Measurements from ENCODE around the gene SPAAR. TPM values are rescaled to one million over a fixed set of nuclear protein-coding genes. Genes with fewer than 3 reads are reported as not detected.
"Not testable (repeated sequence)": the region's sequence is repeated elsewhere in the genome, so short reads cannot be mapped to it uniquely, and the experiment has no call there.

Gene SPAAR, protein sequence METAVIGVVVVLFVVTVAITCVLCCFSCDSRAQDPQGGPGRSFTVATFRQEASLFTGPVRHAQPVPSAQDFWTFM
- 0.12 and 0.27 TPM in 2 replicates for total RNA-seq (2014; rRNA removed; shearing (Covaris generic))

DNA sequence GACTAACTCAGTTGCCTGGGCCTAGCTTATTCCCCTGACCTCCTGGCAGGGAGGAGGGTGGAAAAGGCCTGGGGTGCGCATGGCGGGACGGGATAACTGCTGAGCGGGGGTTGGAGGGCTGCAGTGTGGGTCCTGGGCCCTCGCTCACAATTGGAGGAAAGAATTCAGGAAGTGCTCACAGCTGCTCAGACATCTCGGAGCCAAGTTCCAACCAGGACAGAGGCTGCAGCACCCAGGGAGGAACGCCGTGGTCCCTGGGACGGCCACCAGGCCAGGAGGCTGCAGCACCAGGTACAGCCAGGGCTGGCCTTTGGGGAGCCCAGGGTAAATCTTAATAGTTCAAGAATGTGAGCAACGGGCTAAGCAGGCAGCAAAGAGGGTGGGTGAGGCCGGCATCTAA is at the start of gene SPAAR:
SPAAR (plus strand) TSS at position 217 of the 400 bp plus-strand sequence. CDS start 974 bp downstream, outside the sequence.
- no peak for DNase-seq (ENCODE audit: low spot score)

DNA sequence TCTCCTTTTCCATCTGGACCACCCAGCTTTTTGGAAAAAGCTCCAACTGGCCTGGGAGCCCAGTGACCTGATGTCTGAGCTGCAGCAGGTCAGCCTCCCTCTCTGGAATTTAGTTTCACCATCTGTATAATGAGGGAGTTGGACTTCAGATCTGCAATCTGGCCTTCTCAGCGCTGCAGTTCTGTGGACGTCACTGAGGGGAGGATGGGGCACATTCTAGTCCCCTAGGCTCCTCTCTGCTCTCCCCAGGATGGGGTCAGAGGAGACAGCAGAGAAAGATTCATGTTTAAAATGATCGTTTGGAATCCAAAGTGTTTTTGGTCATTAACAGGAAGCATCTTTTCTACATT is 49.3 kb upstream of the SPAAR start:
- DNase-seq (ENCODE audit: low spot score): no peak

DNA sequence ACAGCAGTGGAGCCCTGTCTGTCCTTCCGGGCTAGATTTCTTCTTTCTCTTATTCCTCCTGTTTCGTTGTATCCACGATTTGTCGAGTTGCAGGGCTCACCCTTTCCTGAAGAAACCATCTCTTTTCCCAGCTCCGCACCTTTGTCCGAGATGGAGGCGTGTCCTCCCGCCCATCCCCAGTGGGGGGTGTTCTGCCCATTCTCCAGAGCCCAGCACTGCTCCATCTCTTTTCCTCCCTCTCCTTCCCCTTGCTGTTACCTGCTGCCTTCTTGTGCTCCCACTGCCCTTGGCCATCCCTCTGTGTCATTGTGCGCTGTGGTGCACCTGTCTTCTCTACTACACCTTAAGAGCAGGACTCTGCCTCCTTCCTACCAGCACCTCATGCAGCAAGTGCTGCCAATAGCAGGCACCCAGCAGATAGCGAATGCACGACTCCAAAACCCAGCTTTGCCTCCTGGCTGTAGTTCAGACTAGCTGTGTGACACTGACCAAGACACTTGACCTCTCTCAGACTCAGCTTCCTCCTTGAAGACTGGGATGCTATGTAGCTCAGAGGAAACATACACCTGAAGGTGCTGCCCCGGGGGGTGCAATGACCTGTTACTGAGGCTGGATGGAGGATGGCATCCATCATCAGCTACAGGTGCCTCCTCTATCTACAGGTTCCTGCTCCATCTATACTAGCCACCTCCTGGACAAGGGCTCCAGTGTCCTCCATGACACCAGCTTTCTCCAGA is 48.0 kb upstream of the SPAAR start:
- no peak for DNase-seq (ENCODE audit: low spot score)

- DNase-seq (ENCODE audit: low spot score): peak; percentile 4
Observed at GRCh38 chr9:35862328-35862727, 47.0 kb upstream of the SPAAR start.

- peak; percentile 4 for DNase-seq (ENCODE audit: low spot score)
Observed at GRCh38 chr9:35863583-35863982, 45.7 kb upstream of the SPAAR start.

- DNase-seq (ENCODE audit: low spot score): no peak
Observed at GRCh38 chr9:35864695-35865255, 44.5 kb upstream of the SPAAR start.

DNA sequence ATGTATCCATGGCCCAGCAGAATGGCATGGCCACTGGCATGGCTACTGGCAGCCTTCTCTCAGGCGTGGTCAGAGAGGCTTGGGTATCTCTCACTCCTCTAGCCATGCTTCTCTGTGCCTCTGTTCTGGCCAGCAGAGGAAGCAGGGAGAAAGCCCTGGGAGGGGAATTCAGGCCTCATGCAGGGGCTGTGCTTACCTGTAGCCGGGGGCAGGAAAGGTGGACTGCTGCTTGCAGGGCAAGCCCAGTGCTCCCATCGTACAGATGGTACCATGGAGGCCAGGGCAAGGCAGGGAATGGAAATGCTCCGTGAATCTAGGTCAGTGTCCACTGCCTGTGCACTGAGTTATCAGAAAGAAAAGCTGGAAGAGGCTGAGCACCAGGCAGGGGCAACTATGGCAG is 41.8 kb upstream of the SPAAR start:
- no peak for DNase-seq (ENCODE audit: low spot score)

- peak; percentile 2 for DNase-seq (ENCODE audit: low spot score)
Observed at GRCh38 chr9:35868933-35869332, 40.4 kb upstream of the SPAAR start.

- DNase-seq (ENCODE audit: low spot score): no peak
Observed at GRCh38 chr9:35869621-35870216, 39.6 kb upstream of the SPAAR start.

DNA sequence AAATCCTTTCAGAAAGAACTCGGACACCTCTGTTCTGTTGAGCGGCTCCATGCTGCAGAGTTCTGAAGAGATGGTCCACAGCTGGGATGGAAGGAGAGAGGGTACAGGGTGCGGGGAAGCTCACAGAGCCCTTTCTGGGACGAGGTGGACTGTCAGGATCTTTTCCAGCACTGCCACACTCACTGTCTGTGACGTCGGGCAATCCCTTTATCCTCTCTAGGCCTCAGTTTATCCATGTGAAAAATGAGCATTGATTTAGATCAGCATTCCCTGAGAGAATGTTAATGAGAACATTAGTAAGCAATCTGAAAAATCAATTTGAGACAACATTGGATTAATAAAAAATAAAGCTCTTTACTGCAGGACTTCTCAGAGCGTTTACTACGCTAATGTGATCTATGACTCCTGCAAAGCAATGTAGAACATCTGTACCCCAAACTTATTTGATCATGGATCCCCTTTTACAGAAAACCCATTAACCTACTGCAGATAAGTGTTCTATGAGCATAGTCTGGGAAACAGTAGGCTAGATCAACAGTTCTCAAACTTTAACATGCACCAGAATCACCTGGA is 38.9 kb upstream of the SPAAR start, which contains the start of gene OR13J1:
OR13J1 (minus strand) TSS at position 51 of the 573 bp plus-strand sequence; CDS start at position 51, 0 bp downstream.
- DNase-seq (ENCODE audit: low spot score): no peak

DNA sequence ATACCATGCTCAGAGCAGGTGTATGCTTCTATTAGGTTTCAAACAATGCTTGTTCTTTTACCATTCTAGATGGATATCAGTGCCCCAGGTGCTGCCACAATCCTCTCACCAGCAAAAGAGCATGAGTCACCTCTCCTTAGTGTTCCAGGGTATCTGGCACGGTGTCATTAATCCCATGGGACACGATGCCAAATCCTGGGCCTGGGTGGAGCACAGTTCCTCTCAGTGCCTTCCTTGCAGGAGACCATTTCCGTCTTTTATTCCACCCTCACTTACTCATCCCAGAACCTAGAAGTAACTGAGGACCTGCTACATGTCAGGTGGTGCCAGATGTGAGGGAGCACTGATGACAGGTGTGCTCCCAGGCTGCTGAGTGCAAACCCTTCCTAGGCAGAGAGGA is 37.7 kb upstream of the SPAAR start:
- DNase-seq (ENCODE audit: low spot score): no peak

- no peak for DNase-seq (ENCODE audit: low spot score)
Observed at GRCh38 chr9:35872505-35872904, 36.8 kb upstream of the SPAAR start.

DNA sequence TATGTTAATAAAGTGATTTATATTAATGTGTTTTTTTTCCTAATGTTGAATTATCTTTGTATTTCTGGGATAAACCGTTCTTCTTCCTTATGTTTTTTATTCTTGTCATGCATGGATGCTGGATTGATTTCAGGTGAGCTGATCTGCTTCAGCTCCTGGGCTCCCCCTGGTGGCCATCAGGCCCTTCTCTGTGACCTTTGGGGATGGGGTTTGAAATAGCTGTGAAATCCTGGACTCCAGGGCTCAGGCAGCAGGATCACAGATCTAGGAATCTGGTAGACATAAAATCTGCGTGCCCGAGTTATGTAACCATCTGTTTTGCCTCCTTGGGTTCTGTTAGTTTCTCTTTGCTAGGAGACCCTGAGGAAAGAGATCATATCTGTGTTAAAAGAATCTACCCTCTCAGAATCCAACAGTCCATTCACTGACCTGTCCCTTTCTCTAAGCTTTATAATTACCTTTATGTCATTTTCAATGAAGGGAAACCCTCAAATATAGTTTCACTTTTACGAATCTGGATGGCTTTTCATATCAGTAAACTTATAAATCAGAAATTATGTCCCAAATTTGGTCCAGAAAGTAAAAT is 26.9 kb upstream of the SPAAR start:
- DNase-seq (ENCODE audit: low spot score): peak; percentile 65

GRCh38 chr9:35882996-35883395 is 26.3 kb upstream of the SPAAR start:
- DNase-seq (ENCODE audit: low spot score): no peak

- DNase-seq (ENCODE audit: low spot score): not testable (repeated sequence)
Observed at GRCh38 chr9:35884908-35885307, 24.4 kb upstream of the SPAAR start.

DNA sequence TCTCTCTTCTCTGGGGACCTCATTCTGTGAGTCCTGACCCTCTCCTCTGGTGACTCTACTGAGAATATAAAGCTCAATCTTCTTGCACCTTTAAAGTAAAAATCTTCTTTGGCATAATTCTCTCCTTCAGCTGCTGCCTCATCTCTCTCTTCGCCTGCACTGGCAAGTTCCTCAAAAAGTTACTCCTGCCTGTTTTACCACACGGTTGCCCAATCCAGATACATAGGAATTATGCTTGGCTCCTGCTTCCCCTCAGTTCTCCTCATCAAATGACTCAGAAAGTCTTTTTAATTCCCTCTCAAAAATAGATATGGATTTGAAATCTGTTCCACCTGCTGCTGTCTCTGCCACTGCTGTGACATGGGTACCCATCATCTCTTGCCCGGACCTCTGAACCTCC is 17.6 kb upstream of the SPAAR start:
- no peak for DNase-seq (ENCODE audit: low spot score)

DNA sequence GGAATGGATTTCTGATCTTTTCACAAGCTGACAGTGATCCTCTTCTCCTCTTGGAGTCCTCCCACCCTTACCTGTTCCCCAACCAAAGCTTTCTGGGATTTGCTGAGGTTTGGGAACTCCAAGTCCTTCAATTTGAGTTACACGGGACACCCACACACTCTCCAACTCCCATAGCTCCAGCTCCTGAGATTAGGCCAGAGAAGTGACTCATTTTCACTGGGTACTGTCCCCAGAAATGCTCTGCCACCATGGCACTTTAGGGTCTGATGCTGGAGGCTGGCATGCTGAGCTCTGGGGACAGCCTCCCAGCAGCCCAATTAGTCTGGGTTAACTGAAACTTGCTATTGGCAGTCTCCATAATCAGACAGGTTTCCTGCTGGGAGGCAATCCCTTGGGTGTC is 17.2 kb upstream of the SPAAR start:
- DNase-seq (ENCODE audit: low spot score): no peak

DNA sequence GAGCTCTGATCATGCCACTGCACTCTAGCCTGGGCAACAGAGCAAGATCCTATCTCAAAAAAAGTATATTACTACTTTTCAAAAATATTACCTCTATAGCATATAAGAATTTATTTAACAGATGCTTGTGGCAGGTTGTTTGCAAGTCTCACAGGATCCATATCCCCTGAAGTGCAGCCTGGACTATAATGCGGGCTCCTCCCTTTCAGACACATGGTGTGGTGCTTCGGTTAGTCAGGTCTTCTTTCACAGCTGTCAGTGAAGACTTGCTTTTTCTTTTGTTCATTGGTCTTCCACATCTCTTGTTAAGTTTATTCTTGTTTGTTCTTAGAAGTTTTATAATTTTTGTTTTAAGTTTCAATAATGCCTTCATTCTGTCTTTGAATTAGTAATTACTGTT is 12.7 kb upstream of the SPAAR start:
- no peak for DNase-seq (ENCODE audit: low spot score)

GRCh38 chr9:35897376-35898099 is 11.8 kb upstream of the SPAAR start:
- DNase-seq (ENCODE audit: low spot score): not testable (repeated sequence)

GRCh38 chr9:35898337-35898736 is 11.0 kb upstream of the SPAAR start:
- no peak for DNase-seq (ENCODE audit: low spot score)

DNA sequence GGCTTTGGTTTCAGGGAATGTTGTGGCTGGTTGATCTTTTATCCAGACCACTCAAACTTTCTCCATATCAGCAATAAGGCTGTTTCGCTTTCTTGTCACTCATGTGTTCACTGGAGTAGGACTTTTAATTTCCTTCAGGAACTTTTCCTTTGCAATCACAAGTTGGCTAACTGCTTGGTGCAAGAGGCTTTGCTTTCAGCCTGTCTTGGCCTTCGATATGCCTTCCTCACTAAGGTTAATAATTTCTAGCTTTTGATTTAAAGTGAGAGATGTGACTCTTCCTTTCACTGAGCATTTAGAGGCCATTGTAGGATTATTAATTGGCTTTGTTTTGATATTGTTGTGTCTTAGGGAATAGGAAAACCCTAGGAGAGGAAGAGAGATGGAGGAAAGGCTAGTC is 10.3 kb upstream of the SPAAR start:
- DNase-seq (ENCODE audit: low spot score): no peak

- peak; percentile 64 for DNase-seq (ENCODE audit: low spot score)
Observed at GRCh38 chr9:35903049-35903448, 6.2 kb upstream of the SPAAR start.
